ENCODE data around the gene NT5DC3.

Gene NT5DC3

DNA sequence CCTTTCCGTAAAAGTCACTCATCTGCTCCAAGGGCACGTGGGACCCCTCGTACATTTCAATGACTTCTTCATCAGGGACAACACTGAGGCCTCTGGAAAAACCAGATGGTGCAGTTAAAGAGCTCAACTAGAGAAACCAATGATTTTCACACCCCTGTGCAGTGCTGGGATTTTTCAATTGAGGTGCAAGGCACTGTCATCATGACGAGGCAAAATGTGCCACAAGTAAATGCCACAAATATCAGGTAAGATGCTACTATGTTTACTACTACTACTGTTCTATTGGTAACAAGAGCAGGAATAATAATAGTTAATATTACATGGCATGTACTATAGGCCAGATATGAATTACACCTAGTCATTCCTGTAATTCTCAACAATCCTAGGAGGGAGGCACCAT is 42.4 kb downstream of the NT5DC3 start:
- TF ChIP-seq, protein P1, sequence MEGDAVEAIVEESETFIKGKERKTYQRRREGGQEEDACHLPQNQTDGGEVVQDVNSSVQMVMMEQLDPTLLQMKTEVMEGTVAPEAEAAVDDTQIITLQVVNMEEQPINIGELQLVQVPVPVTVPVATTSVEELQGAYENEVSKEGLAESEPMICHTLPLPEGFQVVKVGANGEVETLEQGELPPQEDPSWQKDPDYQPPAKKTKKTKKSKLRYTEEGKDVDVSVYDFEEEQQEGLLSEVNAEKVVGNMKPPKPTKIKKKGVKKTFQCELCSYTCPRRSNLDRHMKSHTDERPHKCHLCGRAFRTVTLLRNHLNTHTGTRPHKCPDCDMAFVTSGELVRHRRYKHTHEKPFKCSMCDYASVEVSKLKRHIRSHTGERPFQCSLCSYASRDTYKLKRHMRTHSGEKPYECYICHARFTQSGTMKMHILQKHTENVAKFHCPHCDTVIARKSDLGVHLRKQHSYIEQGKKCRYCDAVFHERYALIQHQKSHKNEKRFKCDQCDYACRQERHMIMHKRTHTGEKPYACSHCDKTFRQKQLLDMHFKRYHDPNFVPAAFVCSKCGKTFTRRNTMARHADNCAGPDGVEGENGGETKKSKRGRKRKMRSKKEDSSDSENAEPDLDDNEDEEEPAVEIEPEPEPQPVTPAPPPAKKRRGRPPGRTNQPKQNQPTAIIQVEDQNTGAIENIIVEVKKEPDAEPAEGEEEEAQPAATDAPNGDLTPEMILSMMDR (IDR thresholded peaks at IDR 0.05), result no peak
- Histone ChIP-seq H3K4me3 (no peak overlapping the region), H3K27ac (peak overlapping the region; percentile 74 to 78)
- no peak for DNase-seq (ENCODE audit: low spot score)

DNA sequence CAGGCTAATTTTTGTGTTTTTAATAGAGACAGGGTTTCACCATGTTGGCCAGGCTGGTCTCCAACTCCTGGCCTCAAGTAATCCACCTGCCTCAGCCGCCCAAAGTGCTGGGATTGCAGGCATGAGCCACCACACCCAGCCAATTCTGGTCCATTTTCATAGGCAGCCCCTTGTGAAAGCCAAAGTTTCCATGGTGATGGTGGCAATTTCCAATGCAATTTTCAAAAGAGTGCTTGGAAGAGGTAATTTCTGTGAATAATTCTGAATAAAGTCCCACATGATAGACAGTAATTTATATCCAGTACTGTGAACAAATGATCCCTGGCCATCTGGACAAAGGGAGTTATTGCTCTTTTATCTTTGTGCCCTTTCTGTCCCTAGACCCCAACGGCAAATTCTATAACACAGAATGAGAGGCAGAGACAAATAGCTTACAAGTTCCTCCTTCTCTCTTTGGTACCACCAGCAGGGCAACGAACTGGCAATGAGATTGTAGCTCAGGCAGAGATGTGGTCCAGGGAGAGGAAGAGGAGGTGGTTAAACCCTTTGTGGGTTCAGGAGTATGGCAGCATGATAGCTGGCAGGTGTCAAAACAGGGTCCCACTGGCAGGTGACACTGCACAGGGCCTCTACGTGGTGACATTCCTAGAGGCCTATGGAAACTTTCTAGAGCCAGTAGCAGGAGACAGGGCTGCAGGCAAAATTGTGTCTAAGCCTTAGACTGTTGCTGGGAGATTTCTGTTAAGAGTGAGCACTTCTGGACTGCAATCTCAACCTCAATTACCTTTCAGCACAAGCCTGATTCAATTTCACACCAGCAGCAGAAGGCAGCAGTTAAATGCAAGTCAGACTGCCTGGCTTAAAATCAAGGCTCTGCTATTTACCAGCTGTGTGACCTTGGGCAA is 46.5 kb downstream of the NT5DC3 start:
- Histone ChIP-seq H3K4me3 (no peak overlapping the region), H3K27ac (no peak overlapping the region)
- TF ChIP-seq, protein P1 (IDR thresholded peaks at IDR 0.05), result no peak
- no peak for DNase-seq (ENCODE audit: low spot score)

DNA sequence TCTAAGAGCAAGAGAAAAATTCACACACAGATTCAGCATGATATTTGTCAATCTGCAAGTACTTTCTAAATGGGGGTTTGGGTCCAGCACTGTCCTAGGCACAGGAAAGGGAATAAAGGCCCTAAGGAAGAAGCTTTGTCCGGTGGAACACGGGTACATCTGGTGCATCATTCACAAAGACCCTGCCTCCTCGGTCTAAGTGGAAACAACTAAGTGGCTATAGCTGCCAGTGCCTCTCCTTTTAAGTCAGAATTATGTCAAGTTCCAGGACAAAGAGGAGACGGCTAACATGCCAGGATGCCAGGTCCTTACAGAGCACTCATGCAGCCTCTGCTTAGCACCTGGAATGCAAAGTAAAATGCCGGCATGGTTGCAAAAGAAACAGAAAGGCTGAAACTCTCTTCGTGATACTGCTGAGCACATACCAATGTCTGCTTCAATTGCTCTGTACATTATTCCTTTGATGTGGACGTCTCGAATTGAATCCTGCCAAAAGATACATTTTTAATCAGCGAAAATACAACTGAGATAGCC is 47.5 kb downstream of the NT5DC3 start:
- H3K27ac ChIP-seq, result no peak overlapping the region
- TF ChIP-seq, protein P1 (IDR thresholded peaks at IDR 0.05), result no peak
- DNase-seq (ENCODE audit: low spot score), result no peak
- H3K4me3 ChIP-seq, result no peak overlapping the region

DNA sequence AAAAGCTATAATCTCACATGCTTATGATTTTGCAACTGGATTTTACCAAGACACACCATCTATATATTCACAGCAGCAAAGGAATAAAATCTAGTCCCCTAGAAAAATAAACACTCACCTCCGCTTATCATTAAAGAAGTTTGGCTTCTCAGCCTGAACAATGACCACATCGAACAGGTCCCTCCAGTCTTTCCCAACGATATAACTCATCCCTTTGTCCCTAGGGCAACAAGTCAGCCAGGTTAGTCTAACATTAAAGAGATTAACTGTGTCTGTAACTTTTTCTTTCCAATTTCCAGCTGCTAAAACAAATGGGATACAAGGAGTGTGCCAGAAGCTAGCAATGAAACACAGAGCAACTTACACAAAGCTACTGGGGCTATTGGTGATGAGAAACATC is 48.0 kb downstream of the NT5DC3 start:
- Histone ChIP-seq H3K4me3 (no peak overlapping the region), H3K27ac (no peak overlapping the region)
- DNase-seq (ENCODE audit: low spot score), result no peak
- TF ChIP-seq, protein P1 (IDR thresholded peaks at IDR 0.05), result no peak

DNA sequence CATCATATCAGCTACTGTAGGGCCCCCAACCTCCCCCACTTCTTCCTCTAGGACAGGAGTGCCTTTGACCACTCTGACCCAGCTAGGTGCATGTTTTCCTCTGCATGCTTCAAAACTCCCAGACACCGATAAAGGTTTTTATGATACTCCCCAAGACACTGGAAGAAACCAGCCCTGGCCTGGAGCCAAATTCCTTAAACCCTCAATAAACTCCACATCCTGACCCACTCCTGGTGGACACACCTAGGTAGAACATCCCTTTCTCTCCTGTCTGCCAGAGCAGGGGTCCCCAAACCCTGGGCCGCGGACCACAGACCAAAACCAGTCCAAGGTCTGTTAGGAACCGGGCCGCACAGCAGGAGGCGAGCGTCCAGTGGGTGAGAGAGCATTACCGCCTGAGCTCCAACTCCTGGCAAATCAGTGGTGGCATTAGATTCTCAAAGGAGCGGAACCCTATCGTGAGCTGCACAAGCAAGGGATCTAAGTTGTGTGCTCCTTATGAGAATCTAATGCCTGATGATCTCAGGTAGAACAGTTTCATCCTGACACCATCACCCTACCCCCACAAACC is 49.6 kb downstream of the NT5DC3 start:
- no peak overlapping the region for H3K4me3 ChIP-seq
- DNase-seq (ENCODE audit: low spot score), result no peak
- H3K27ac ChIP-seq, result no peak overlapping the region
- TF ChIP-seq, protein P1 (IDR thresholded peaks at IDR 0.05), result no peak

DNA sequence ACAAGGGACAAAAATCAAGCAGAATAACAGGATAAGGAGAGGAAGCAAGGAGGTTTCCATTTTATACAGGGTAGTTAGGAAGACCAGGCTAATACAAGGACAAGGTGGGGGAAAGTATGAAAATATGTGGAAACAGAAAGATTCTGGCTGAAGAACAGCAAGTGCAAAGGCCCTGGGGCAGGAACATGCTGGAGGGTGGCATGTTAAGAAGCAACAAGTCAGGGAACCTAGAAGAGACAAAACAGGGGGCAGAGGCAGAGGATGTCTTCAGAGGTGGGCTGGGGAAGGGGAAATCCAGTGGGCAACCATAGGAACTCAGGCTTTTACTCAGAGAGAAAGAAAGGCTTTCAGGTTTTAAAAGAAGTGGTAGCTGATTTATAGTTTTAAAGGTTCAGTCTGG is 54.8 kb downstream of the NT5DC3 start:
- DNase-seq (ENCODE audit: low spot score), result no peak
- TF ChIP-seq, protein P1 (IDR thresholded peaks at IDR 0.05), result no peak
- Histone ChIP-seq H3K27ac (no peak overlapping the region), H3K4me3 (no peak overlapping the region)
